Activated CD8-positive, alpha-beta T cell treated with anti-CD3 and anti-CD28 coated beads, Interleukin-2, amount 10 ng/mL, durations not matched to agents 7 days and 5 days (primary cell): ENCODE measurements around the gene LCE7A. TPM values are rescaled to one million over a fixed set of nuclear protein-coding genes. Genes with fewer than 3 reads are reported as not detected.

Experiments
- ATAC-seq: fragments of 150-1000 bp; cut with Tn5 transposase; one replicate; pipeline ENCODE4 v1.10.0; 2021; ENCODE audit warnings: moderate library complexity
- CTCF ChIA-PET: fragments of 350-600 bp; sonication (Branson Sonifier 250); formaldehyde crosslinking; loops from one replicate; lab custom pipeline; 2021; ENCODE audit warnings: antibody characterized with exemption; lab: Charles Lee
- POLR2A ChIA-PET: fragments of 350-600 bp; sonication (Branson Sonifier 250); formaldehyde crosslinking; loops from one replicate; lab custom pipeline; 2021; ENCODE audit warnings: antibody characterized with exemption; lab: Charles Lee
- DNase-seq: peaks from one replicate; pipeline ENCODE4 v3.0.0-alpha.2; 2020
- H3K27ac Mint-ChIP-seq: one replicate; pipeline ENCODE4 v1.8.0; 2021; ENCODE audit warnings: mild to moderate bottlenecking, mixed read lengths
- H3K27me3 Mint-ChIP-seq: one replicate; pipeline ENCODE4 v1.8.0; 2021; ENCODE audit warnings: low read depth, mixed read lengths
- H3K36me3 Mint-ChIP-seq: one replicate; pipeline ENCODE4 v1.8.0; 2021; ENCODE audit warnings: low read depth, mixed read lengths
- H3K4me1 Mint-ChIP-seq: one replicate; pipeline ENCODE4 v1.8.0; 2021; ENCODE audit warnings: low read depth, mixed read lengths
- H3K4me3 Mint-ChIP-seq: one replicate; pipeline ENCODE4 v1.8.0; 2021; ENCODE audit warnings: mild to moderate bottlenecking, mixed read lengths
- H3K9me3 Mint-ChIP-seq: one replicate; pipeline ENCODE4 v1.8.0; 2022; ENCODE audit warnings: mixed read lengths; ENCODE audit not compliant: insufficient read depth
- total RNA-seq, 2 experiments: library from RNA; stranded (reverse); gene quantifications; one replicate each; pipeline ENCODE4 v1.2.3, GENCODE V29; 2021

Gene LCE7A
- not detected for total RNA-seq

DNA sequence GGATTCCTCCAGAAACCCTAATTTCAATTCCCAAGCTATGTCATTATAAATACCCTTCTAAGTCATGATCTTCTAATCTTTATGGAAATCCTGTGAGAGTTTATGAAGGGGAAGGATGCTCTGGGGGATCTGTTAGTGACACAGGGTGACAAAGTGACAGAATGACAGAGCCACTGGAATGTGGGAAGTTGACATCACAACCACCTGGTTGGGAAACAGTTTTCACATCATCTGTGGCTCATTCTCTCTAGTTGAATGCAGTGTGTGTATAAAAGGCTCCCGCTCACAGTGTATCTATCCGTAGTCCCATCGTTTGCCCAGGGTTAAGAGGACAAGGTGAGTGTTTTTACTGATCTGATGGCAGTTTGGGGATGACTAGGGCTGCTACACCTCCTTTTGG lies at the start of gene LCE7A:
Gene LCE7A, plus strand, starts transcription at position 301 of the 400 bp plus-strand sequence. CDS start 702 bp downstream, outside the sequence.
- POLR2A ChIA-PET: no interaction called here
- Mint-ChIP-seq H3K4me3 (no peak within 1 kb of the TSS), H3K4me1 (no peaks in the 10 kb centered on the region), H3K27ac (no peak within 1 kb of the TSS), H3K27me3 (peaks cover 2% of the 10 kb centered on the region), H3K9me3 (no peaks in the 10 kb centered on the region), H3K36me3 (no peaks in the 10 kb centered on the region)
- DNase-seq (no peak), ATAC-seq (no peak)
- CTCF ChIA-PET: interaction anchor here (2.0 kb wide), 1 partner anchor 11 kb away, joined by 6 read pairs; no protein-coding TSS in a partner anchor

DNA sequence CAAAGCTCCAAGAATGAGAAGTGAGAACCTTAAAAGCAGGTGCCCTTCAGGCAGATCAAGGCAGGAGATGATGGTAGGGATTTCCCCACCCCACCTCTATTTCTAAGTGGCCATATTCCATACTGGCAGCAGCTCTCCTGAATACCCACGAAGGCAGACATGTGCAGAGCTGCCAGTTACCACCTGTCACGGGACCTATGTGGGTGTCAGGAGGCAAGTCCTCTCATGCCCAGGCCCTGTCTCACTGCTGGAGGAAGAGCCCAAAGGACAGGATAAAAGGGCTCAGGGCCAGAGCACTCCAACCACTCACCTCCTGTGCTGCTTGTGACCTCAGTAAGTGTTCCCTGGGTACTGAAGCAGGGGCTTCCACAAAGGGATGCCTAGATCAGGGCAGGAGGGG lies 48.7 kb upstream of the LCE7A start:
- no peak overlapping the region for H3K4me3 Mint-ChIP-seq
- ATAC-seq: no peak
- peaks cover 2% of the 10 kb centered on the region for H3K27me3 Mint-ChIP-seq
- H3K4me1 Mint-ChIP-seq: no peaks in the 10 kb centered on the region
- no peaks in the 10 kb centered on the region for H3K9me3 Mint-ChIP-seq
- ChIA-PET CTCF (no interaction called here), POLR2A (no interaction called here)
- DNase-seq: no peak
- H3K27ac Mint-ChIP-seq: no peak overlapping the region
- H3K36me3 Mint-ChIP-seq: no peaks in the 10 kb centered on the region

DNA sequence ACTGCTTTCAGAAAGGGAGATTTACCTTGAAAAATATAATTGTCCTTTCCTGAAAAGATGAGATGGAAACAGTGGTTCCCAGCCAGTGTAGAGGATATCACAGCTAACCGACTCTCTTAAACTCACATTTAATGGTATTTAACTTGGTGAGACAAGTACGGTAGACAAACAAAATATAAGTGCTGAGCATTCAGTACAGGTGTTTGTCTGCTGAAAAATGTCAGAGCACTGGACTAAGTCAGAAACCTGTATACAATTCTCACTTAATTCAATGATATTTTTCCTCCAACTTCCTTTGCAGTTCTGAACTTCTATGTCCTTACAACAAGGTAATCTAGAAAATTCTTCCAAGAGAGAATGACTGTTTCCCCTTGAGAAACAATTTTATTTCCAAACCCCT lies 48.1 kb upstream of the LCE7A start, which contains the start of gene LCE1B:
Gene LCE1B, plus strand, starts transcription at position 301 of the 400 bp plus-strand sequence. CDS start 476 bp downstream, outside the sequence.
- H3K27me3 Mint-ChIP-seq: peaks cover 2% of the 10 kb centered on the region
- POLR2A ChIA-PET: no interaction called here
- H3K27ac Mint-ChIP-seq: no peak within 1 kb of the TSS
- DNase-seq (no peak), ATAC-seq (no peak)
- no peaks in the 10 kb centered on the region for H3K9me3 Mint-ChIP-seq
- no peak within 1 kb of the TSS for H3K4me3 Mint-ChIP-seq
- H3K4me1 Mint-ChIP-seq: no peaks in the 10 kb centered on the region
- H3K36me3 Mint-ChIP-seq: no peaks in the 10 kb centered on the region
- CTCF ChIA-PET: no interaction called here

- Mint-ChIP-seq H3K27ac (no peak overlapping the region), H3K36me3 (no peaks in the 10 kb centered on the region), H3K4me3 (no peak overlapping the region), H3K4me1 (no peaks in the 10 kb centered on the region), H3K27me3 (no peaks in the 10 kb centered on the region), H3K9me3 (no peaks in the 10 kb centered on the region)
- ATAC-seq (no peak), DNase-seq (no peak)
- ChIA-PET CTCF (no interaction called here), POLR2A (no interaction called here)
Observed at GRCh38 chr1:152817309-152817708, 42.5 kb upstream of the LCE7A start.

- Mint-ChIP-seq H3K27ac (no peak overlapping the region), H3K4me3 (no peak overlapping the region), H3K9me3 (no peaks in the 10 kb centered on the region), H3K4me1 (no peaks in the 10 kb centered on the region), H3K36me3 (no peaks in the 10 kb centered on the region), H3K27me3 (peaks cover 8% of the 10 kb centered on the region)
- CTCF ChIA-PET: no interaction called here
- no peak for ATAC-seq
- POLR2A ChIA-PET: no interaction called here
- DNase-seq: no peak
Observed at GRCh38 chr1:152823294-152823693, 36.5 kb upstream of the LCE7A start.

DNA sequence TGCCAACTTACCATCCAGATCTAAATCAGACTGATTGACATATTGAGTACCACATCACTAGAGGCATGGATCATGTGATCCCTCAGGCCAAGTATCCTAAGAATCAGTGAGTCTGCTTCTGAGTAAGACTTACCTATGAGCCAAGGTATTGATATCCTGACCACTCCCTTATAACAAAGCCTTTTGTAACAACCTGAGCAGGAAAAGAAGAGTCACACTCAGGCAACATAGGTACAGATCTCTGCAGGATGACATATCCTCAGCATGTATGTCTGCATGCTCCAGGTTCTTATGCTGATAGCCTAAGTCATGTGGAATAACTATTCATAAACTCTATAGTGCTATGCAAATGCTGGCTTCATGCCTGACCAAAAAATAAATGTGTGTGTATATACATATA lies 34.8 kb upstream of the LCE7A start:
- no peaks in the 10 kb centered on the region for H3K9me3 Mint-ChIP-seq
- ChIA-PET CTCF (no interaction called here), POLR2A (no interaction called here)
- no peaks in the 10 kb centered on the region for H3K4me1 Mint-ChIP-seq
- H3K27ac Mint-ChIP-seq: no peak overlapping the region
- H3K36me3 Mint-ChIP-seq: no peaks in the 10 kb centered on the region
- ATAC-seq (no peak), DNase-seq (no peak)
- peaks cover 8% of the 10 kb centered on the region for H3K27me3 Mint-ChIP-seq
- H3K4me3 Mint-ChIP-seq: no peak overlapping the region

GRCh38 chr1:152827173-152827572 lies 32.6 kb upstream of the LCE7A start, which contains the start of gene LCE1A:
LCE1A (plus strand) TSS chr1:152827473; CDS start chr1:152827473, 0 bp downstream.
- no peak within 1 kb of the TSS for H3K4me3 Mint-ChIP-seq
- ChIA-PET CTCF (no interaction called here), POLR2A (no interaction called here)
- no peak for DNase-seq
- H3K4me1 Mint-ChIP-seq: no peaks in the 10 kb centered on the region
- no peaks in the 10 kb centered on the region for H3K9me3 Mint-ChIP-seq
- peaks cover 8% of the 10 kb centered on the region for H3K27me3 Mint-ChIP-seq
- H3K27ac Mint-ChIP-seq: no peak within 1 kb of the TSS
- ATAC-seq: no peak
- H3K36me3 Mint-ChIP-seq: no peaks in the 10 kb centered on the region

DNA sequence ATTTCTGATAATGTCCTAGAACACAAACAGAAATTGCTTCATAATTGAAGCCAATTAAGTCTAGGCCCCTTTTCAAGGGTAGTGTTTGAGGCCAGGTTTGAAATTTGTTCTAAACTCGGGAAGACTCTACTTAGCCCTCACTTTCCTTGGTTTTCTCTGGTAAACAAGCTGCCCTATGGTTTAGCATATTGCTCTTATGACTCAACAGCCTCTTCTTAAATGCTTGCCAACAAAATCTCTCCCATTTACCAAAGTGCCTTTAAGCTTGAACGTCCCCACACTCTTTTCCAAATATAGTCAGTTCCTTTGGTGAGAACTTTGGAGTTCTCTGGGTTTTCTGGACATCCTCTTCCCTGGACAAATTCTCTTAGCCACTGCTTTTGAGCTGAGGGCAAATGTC lies 22.9 kb upstream of the LCE7A start:
- Mint-ChIP-seq H3K36me3 (no peaks in the 10 kb centered on the region), H3K4me3 (no peak overlapping the region), H3K27ac (no peak overlapping the region), H3K9me3 (no peaks in the 10 kb centered on the region), H3K4me1 (no peaks in the 10 kb centered on the region), H3K27me3 (peaks cover 2% of the 10 kb centered on the region)
- no peak for ATAC-seq
- ChIA-PET CTCF (no interaction called here), POLR2A (no interaction called here)
- no peak for DNase-seq

DNA sequence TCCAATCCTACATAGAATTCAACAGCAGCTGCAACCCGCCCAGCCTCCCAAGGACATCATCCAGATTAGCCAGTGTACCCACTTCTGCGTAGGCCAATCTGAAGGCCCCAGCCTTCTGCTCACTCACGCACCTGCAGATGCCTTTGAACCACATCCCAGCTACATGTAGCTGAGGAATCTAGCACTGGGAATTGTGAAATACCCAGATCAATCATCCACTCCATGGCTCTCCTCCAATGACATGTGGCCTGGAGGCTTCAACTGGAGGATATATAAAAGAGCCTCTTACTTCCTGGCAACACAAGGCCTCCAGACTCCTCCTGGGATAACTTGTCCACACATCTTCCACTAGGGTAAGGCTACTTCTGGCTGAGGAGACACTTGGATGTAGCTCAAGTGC lies 17.2 kb upstream of the LCE7A start, which contains the start of gene LCE6A:
Gene LCE6A, plus strand, starts transcription at position 301 of the 400 bp plus-strand sequence. CDS start 665 bp downstream, outside the sequence.
- ChIA-PET POLR2A (no interaction called here), CTCF (no interaction called here)
- H3K4me1 Mint-ChIP-seq: no peaks in the 10 kb centered on the region
- H3K4me3 Mint-ChIP-seq: no peak within 1 kb of the TSS
- no peak within 1 kb of the TSS for H3K27ac Mint-ChIP-seq
- no peaks in the 10 kb centered on the region for H3K9me3 Mint-ChIP-seq
- no peak for ATAC-seq
- H3K27me3 Mint-ChIP-seq: peaks cover 4% of the 10 kb centered on the region
- no peak for DNase-seq
- H3K36me3 Mint-ChIP-seq: no peaks in the 10 kb centered on the region

DNA sequence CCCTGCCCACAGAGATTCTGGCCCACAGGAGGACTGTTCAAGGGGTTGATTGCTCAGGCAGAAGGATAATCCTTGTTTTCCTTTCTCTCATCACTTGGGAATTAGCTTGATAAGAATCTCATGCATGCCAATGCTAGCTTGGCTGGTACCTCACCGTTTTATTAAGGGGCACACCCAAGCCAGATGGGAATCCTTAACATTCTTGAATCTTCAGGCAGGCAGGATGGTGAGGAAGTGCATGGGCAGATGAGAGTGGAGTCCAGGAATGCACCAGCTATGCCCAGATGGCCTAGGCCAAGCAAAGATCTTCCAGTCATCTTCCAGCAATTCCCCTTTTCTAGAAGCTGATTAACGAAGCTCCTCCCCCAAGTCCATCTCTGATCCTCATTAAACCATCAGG lies 4.1 kb upstream of the LCE7A start:
- Mint-ChIP-seq H3K36me3 (no peaks in the 10 kb centered on the region), H3K27ac (no peak overlapping the region), H3K9me3 (no peaks in the 10 kb centered on the region), H3K4me1 (no peaks in the 10 kb centered on the region), H3K4me3 (no peak overlapping the region), H3K27me3 (peaks cover 3% of the 10 kb centered on the region)
- ChIA-PET POLR2A (no interaction called here), CTCF (interaction anchor here (1.3 kb wide), 1 partner anchor 14 kb away, joined by 7 read pairs; no protein-coding TSS in a partner anchor)
- DNase-seq (no peak), ATAC-seq (no peak)

DNA sequence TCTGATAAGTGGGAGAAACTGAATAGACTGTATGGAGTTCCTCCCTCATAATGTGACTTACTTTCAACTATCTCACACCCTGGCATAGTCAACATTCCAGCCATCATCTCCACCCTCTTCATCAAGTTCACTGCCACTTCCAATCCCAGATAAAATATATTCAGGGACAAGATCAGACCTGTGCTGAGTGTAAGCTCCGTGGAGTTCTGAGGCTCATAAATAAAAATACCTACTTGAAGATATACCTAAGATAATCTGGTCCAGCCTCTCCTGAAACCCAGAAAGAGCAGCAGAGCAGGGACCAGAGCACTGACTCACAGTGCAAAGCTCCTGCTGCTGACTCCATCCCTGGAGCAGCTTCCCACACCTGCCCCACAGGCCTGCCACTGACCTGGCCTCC lies 1.7 kb upstream of the LCE7A start:
- Mint-ChIP-seq H3K9me3 (no peaks in the 10 kb centered on the region), H3K36me3 (no peaks in the 10 kb centered on the region), H3K27ac (no peak overlapping the region), H3K4me3 (no peak overlapping the region), H3K27me3 (no peaks in the 10 kb centered on the region), H3K4me1 (no peaks in the 10 kb centered on the region)
- ChIA-PET CTCF (interaction anchor here (2.0 kb wide), 1 partner anchor 12 kb away, joined by 6 read pairs; no protein-coding TSS in a partner anchor), POLR2A (no interaction called here)
- no peak for DNase-seq
- no peak for ATAC-seq

GRCh38 chr1:152860129-152860528 lies 333 bp downstream of the LCE7A start:
- Mint-ChIP-seq H3K9me3 (no peaks in the 10 kb centered on the region), H3K27ac (no peak overlapping the region), H3K4me1 (no peaks in the 10 kb centered on the region), H3K4me3 (no peak overlapping the region), H3K27me3 (peaks cover 2% of the 10 kb centered on the region), H3K36me3 (no peaks in the 10 kb centered on the region)
- ChIA-PET CTCF (interaction anchor here (2.0 kb wide), 1 partner anchor 10 kb away, joined by 6 read pairs; no protein-coding TSS in a partner anchor), POLR2A (no interaction called here)
- no peak for ATAC-seq
- DNase-seq: no peak

DNA sequence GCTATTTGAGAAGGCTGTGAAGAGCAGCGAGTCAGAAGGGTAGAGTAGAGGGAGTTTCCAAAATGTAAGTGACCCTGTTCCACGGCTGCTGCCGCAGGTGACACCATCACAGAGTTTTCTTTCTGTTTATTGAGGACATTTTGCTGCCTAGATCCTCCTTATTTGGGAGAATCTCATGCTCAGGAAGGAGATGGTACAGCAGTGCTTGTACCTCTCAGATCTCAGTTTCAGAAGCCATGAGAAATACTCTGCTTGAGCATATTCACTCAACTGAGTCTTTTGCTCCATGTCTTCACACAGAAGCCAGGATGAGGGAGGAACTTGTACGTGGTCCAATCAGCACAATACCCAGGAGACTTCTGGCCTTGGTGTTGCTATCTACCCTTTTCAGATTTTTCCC lies 1.6 kb downstream of the LCE7A start:
- no peaks in the 10 kb centered on the region for H3K36me3 Mint-ChIP-seq
- no peak for ATAC-seq
- H3K27me3 Mint-ChIP-seq: peaks cover 2% of the 10 kb centered on the region
- POLR2A ChIA-PET: no interaction called here
- no peaks in the 10 kb centered on the region for H3K9me3 Mint-ChIP-seq
- CTCF ChIA-PET: interaction anchor here (1.2 kb wide), 1 partner anchor 9 kb away, joined by 7 read pairs; no protein-coding TSS in a partner anchor
- H3K27ac Mint-ChIP-seq: no peak overlapping the region
- no peaks in the 10 kb centered on the region for H3K4me1 Mint-ChIP-seq
- no peak overlapping the region for H3K4me3 Mint-ChIP-seq
- DNase-seq: no peak
